T-helper 2 cell (primary cell): ENCODE measurements around the gene CARD6.
"Not testable (repeated sequence)": the region's sequence is repeated elsewhere in the genome, so short reads cannot be mapped to it uniquely, and the experiment has no call there.

Source experiments
- DNase-seq, 5 experiments: peaks; one replicate each; pipeline versions ENCODE4 v3.0.0 to v3.0.0-alpha.2; 2012 to 2022

CARD6 gene

DNA sequence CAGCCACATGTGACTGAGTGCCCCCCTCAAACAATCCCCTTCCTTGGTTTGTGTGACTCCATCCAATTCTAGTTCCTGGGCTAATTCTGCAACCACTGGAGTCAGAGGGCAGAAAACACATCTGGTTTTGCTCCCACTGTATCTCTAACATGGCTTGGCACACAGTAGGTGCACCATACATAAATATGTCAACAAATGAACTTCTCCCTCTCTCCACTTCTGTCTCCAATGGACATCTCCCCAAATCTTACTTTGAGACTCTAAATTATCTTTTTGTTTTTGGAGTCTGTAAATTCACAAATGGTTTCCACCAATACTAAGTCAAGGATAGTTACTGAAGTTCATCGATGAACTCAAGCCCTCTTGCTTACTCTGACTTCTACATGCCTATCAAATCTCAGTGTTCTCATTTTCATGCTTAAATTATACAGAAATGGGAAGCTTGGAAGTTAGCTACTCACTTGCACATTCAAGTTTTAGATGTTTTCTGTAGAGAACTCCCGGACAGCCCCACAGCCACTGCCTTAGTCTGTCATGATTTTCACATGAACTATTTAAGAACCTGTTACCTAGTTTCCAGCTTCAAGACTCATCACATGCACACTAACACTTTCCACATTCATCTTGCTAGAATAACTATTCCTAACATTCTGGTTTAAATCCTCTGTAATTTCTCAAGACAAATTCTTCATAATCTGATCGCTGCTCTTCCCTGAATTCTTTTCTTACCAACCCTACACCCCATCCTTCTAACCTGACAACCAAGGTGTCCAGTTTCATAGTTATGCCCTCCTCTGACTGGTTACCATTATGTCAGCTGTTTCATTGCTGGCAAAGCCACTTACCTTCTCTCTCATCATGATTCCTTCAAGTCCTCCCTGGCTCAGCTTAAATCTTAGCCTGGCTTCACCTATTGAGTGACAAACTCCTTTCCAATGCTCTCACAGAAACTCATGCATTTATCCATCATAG is 12.2 kb upstream of the CARD6 start:
- no peak for DNase-seq

DNA sequence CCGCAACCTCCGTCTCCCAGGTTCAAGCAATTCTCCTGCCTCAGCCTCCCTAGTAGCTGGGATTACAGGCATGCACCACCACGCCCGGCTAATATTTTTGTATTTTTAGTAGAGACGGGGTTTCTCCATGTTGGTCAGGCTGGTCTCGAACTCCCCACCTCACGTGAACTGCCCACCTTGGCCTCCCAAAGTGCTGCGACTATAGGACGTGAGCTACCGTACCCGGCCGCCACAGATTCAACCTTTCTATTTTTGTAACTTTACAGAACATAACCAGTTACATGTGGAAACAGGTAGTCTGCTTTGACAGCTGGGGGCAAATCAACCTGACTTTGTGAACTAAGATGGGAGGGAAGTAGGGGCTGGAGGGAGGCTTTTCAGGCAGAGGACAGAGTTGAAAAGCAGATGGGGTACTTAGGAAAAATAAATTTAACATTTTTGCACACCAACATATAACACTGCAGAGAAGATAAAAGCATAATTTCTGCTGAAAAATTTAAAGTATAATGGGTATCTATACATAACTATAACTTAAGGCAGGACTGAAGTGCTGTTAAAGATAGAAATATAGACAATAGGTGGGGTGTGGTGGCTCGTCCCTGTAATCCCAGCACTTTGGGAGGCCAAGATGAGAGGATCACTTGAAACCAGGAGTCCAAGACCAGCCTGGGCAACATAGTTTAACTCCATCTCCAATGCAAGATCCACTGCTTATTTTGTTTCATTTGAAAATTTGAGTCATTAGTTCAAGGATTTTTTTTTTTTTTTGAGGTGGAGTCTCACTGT is 11.2 kb upstream of the CARD6 start:
- no peak for DNase-seq

DNA sequence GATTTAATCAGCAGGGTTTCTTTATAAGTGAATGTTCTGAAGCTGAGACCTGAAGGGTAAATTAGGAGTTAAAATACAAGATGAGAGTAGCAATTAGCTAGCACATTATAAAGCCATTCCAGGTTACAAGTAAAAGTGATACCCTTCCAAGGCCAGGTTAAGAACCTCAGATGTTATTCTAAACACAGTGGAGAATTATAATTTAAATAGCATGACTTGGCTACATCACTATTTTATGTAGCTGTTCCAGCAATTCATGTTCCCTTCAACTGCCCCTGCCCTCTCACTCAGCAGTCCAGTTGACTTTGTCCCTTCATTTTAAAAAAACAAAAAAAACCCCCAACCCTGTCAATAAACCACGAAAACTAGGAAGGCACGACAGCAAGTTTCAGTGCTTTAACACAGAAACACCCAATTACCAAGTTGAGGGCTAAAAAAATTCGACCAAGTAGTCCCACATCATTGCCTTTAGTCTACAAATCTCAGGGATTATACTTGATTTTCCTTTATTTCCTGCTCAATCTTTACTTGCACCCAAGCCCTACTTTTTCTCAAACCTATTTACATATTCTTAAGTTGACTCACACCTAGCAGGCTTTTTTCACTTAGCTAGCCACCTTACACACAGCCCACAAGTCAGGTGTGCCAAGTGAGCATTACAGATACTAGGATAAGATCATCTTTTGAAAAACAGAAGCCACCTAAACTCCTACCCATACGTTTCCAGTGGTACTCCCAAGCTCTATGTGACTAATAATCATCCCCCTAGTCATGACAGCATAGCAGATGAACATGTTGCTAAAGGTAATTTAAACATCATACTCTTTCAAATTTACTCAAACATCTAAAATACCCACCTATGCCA is 9.6 kb upstream of the CARD6 start:
- peak in 1 of 5 experiments; percentile 78 for DNase-seq

GRCh38 chr5:40832345-40832744 is 8.8 kb upstream of the CARD6 start:
- DNase-seq = no peak

GRCh38 chr5:40833712-40834229 is 7.4 kb upstream of the CARD6 start:
- no peak for DNase-seq

GRCh38 chr5:40834391-40834848 is 6.7 kb upstream of the CARD6 start:
- peak in 3 of 5 experiments; percentile 59 to 89 (median 74) for DNase-seq

DNA sequence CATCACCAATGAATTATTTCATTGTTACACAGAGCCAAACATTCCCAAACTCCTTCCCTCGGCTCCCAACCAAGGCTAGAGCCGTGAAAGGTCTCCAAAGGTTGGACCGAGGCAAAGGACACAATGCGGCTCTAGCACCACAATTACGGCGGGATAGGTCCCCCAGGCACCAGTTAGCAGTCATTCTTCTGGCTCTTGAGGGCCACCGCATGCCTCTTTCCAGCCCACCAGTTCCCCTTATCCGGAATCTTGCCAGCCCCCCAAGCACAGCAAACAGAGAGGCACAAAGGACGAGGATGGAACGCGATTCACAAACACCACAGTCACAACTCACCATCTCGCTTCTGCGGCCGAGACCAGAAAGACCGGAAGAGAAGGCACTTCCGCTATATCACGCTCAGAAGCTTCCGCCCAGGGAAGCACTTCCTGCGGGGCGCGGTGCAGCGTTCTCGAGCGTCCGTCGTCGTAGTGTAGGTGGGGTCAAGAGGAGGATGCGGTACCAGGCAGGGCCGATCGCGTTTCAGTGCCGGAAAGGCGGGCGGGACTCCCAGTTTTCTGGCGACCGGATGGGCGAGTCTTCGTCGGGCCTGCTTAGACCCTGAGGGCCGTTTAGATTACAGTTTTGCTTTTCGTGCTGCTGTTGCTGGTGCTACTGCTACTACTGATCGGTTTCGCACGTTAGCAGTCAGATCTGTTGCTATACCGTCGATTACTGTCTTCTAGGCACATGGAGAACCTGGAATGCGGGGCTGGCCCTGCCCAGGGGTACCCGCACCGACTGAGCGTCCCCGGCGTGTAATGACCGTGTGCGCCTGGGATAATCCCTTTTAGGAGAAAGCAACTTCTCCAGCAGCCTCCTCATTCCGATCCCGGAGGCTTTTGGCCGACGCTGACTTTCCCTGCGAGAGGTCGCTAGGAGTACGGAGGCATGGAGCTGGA is 6.0 kb upstream of the CARD6 start, which contains the start of gene RPL37:
RPL37 (minus strand) TSS at position 374 of the 939 bp plus-strand sequence; CDS start at position 337, 37 bp downstream.
- peak; percentile 70 to 98 (median 83) for DNase-seq

DNA sequence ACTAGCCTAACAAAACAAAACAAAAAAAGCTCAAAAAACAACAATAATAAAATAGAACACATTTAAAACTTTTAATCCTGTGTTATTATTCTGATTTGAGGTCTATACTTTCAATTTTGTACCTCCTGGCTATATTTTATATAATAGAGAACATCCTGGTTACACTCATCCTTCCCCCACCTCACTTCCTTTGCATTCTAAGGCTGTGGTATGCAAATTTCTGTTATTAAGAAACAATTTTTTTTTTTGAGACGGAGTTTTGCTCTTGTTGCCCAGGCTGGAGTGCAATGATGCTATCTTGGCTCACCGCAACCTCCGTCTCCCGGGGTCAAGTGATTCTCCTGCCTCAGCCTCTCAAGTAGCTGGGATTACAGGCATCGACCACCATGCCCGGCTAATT is 3.1 kb upstream of the CARD6 start:
- DNase-seq = peak in 1 of 5 experiments; percentile 74

DNA sequence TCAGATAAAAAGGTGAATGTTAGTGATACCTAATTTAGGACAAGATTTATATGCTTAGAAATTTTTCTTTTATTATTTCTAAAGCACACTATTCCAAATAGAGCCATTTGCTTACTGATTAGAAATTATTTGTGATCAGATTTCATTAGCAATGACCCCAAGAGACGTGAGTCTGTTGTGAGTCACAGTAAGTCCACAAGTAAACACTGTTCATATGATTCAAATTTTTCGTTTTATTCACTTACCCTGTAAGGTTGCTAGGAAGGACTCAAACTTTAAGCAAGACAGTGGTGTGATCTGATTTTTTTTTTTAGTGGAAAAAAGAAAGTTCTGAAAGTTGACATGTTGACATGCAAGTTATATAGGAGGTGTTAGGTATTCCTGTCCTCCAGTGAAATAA is 1.2 kb downstream of the CARD6 start:
- DNase-seq = no peak

- no peak for DNase-seq
Measured at GRCh38 chr5:40844565-40844964, 3.4 kb downstream of the CARD6 start.

DNA sequence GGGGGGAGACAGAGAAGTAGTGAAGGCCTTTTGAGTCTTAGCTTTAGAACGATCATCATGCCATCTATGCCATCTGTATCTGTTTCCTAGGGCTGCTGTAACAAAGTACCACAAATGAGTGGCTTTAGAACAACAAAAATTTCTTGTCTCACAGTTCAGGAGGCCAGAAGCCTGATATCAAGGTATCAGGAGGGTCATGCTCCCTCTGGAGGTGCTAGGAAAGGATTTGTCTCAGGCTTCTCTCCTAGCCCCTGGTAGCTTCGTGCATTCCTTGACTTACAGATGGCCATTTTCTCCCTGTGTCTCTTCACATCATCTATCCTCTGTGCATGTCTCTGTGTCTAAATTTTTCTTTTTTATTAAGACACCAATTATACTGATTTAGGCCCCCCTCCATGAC is 5.2 kb downstream of the CARD6 start:
- no peak for DNase-seq

DNA sequence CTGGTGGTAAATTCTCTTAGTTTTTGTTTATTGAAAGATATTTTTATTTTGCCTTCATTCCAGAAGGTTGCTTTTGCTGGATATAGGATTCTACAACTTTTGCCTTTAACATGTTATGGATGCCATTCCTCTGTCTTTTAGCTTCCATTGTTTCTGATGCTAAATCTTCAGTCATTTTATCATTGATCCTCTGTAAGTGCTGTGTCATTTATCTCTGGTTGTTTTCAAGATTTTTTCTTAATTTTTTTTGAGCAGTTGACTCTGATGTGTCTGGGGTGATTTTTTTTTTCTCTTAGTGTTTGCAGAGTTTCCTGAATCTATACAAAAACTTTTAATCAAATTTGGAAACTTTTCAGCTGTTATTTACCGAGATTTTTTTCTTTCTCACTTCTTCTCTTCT is 6.4 kb downstream of the CARD6 start:
- DNase-seq = no peak

DNA sequence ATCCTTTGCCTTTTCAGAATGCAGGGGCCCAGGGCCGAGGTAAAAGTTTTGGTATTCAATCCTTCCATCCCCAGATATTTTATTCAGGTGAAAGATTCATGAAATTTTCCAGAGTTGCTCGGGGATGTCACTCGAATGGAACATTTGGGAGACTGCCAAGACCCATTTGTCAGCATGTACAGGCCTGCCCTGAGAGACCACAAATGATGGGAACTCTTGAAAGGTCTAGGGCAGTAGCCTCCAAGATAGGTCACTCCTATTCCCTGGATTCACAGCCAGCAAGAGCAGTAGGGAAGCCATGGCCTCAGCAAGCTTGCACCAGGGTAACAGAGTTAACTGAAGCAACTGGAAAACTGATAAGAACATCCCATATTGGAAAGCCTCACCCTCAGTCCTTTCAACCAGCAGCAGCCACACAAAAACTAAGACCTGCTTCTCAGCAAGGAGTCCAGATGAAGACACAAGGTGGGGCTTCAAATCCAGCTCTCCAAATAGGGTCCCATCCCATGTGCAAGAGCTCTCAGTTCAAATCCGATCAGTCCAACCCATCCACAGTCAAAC is 12.5 kb downstream of the CARD6 start:
- DNase-seq = no peak

DNA sequence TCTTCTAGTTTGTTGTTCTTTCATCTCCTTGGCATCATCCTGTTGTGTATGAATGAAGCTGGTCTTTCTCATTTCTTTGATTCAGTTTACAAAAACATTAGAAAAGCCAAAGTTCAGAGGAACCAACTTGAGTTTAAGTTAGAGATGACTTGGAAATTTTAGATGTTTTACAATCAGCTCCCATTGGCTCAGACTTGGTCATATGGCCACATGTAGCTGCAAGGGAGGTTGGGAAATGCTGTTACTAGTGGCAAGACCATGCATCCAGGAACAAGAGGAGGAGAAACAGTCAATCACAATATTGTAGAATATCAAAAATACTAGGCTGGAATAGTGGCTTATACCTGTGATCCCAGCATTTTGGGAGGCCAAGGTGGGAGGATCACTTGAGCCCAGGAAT is 19.5 kb downstream of the CARD6 start:
- DNase-seq = no peak

DNA sequence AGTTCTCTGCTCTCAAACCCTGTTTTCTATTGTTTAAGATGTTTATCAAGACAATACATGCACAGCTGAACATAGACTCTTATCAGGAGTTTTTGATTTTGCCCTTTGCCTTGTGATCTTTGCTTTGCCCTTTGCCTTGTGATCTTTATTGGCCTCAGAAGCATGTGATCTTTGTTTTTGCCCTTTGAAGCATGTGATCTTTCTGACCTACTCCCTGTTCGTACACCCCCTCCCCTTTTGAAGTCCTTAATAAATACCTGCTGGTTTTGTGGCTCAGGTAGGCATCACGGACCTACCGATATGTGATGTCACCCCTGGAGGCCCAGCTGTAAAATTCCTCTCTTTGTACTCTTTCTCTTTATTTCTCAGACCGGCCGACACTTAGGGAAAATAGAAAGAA is 23.8 kb downstream of the CARD6 start:
- not testable (repeated sequence) for DNase-seq

DNA sequence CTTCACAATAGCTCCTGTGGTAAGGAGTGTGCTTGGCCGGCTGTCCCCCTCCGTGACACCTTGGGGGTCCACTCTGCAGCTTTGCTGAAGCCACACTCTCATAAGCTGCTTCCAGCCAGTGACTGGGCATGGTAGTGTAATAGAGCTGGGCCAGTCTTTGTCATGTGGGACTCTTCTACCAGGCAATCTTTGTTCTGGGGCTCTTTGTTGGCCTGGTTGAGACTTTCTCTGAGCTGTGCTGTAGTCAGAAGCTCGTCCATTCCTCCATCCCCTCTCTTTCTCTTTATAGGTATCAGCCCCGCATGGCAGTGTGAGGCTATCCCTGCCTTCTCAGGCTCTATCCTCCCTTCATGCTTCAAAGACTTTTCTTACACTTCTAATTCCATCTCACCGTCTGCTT is 25.7 kb downstream of the CARD6 start:
- no peak for DNase-seq

DNA sequence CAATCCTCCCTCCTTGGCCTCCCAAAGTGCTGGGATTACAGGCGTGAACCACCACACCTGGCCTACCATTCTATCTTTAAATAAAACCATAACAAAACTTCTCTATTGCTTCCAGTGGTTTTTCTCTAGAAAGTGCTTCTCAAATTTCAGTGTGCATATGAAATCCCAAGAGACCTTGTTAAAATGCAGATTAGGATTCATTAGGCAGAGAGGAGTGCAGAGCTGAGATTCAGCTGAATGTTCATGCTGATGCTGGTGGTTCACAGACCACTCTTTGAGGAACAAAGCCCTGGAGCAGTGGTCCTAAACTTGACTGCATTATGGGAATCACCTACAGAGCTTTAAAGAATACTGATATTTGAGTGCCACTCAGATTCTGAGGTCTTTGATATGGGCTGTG is 28.2 kb downstream of the CARD6 start:
- no peak for DNase-seq

DNA sequence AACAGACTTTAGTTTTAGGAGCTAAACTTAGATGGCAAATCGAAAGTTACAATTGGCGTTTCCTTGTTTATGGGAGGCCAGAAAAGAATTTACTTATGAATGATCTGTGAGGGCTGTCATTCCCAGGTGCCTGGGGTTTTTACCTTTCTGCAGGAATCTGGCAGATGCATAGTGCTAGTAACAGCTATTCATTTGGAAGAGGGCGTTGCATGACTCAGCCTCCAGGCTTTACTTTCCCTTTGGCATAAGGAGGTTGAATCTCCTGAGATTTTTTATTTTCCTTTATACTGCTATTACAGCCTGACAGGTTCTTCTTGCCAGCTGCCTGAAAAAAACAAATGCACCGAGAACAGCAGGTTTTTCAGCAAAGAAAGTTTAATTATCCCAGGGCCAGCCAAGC is 30.0 kb downstream of the CARD6 start:
- no peak for DNase-seq

GRCh38 chr5:40872253-40872652 is 31.1 kb downstream of the CARD6 start:
- not testable (repeated sequence) for DNase-seq

DNA sequence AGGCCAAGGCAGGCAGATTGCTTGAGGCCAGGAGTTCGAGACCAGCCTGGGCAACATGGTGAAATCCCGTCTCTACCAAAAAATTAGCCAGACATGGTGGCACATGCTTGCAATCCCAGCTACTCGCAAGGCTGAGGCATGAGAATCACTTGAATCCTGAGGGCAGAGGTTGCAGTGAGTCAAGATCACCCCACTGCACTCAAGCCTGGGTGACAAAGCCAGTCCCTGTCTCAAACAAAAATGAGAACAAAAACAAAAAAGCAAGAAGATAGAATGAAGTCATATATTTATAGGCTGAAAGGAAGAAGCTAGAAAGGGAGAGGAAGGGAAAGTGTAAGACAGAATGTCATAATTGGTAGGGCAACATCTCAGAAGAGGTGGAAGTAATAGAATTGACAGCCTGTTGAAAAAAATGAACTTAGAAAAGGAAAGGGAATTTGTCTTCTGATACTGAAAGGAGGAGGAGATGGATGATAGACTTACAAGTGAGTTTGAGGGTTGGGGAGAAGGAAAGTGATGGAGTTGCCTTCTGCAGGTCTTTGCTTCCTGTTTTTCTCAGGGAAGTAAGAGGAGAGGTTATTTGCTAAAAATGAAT is 32.2 kb downstream of the CARD6 start:
- no peak for DNase-seq
